Measurements from ENCODE around the gene CTNNBL1. TPM values are rescaled to one million over a fixed set of nuclear protein-coding genes. Genes with fewer than 3 reads are reported as not detected.

CTNNBL1 gene
- total and polyA plus RNA-seq, 2 donors (not counting 3 experiments of a cell fraction or from before 2014, with no cell fraction given) = 20.8 to 60.2 TPM

- POLR2A ChIA-PET = no interaction called here
- BruUV-seq (replicated peaks) = no TSS peak
These were observed 29.8 kb downstream of the CTNNBL1 start for GRCh38 chr20:37723668-37724067.

More at GRCh38 chr20:37723668-37724067, 29.8 kb downstream of the CTNNBL1 start:
- Histone ChIP-seq H3K9me3 (replicated peaks; ENCODE audit: control insufficient read depth, insufficient read depth, low read length) (no peaks in the 10 kb centered on the region), H3K36me3 (ENCODE audit: control insufficient read depth in 2 of 2, extremely low read depth in 1 of 2, insufficient read depth in 2 of 2, low read length in 2 of 2) (no peaks in the 10 kb centered on the region), H3K4me3 (replicated peaks in 1 of 3; ENCODE audit: insufficient read depth in 1 of 3, low read depth in 1 of 3, low read length in 3 of 3) (no peak overlapping the region), H2AFZ (ENCODE audit: low read depth, low read length) (no peak overlapping the region), H3K4me2 (ENCODE audit: insufficient read depth, low read length) (no peak overlapping the region), H3K27me3 (ENCODE audit: control insufficient read depth in 2 of 2, insufficient read depth in 2 of 2, low read length in 2 of 2) (no peaks in the 10 kb centered on the region), H3K79me2 (ENCODE audit: control insufficient read depth, insufficient read depth, low read length) (peaks cover 4% of the 10 kb centered on the region), H3K9ac (replicated peaks; ENCODE audit: extremely low read depth, insufficient read depth, low read length) (no peak overlapping the region), H3K9me1 (replicated peaks; ENCODE audit: control insufficient read depth, extremely low read depth, insufficient read depth, low read length) (no peaks in the 10 kb centered on the region), H4K20me1 (replicated peaks; ENCODE audit: control insufficient read depth, extremely low read depth, insufficient read depth, low read length) (no peaks in the 10 kb centered on the region), H3K27ac (ENCODE audit: insufficient read depth, low read depth, low read length) (no peak overlapping the region), H3K4me1 (ENCODE audit: control insufficient read depth, extremely low read depth, insufficient read depth, low read length) (no peaks in the 10 kb centered on the region)
- dilution Hi-C loops (cut with MboI; ENCODE audit: extremely low pct_ligation_motif_present, low sequenced_read_pairs) (no loop called here), intact Hi-C loops (cut with micrococcal nuclease) (no loop called here)
- CTCF ChIA-PET = no interaction called here
- DNase-seq (ENCODE audit: low read depth, low spot score) (no peak), FAIRE-seq (no peak)
- TF ChIP-seq JUN (IDR thresholded peaks at IDR 0.05; ENCODE audit: borderline replicate concordance, insufficient read depth, insufficient read length, low read depth) (no peak), GATA2 (IDR thresholded peaks at IDR 0.05; ENCODE audit: insufficient read depth, insufficient read length, low read depth, low read length) (no peak), MAX (IDR thresholded peaks at IDR 0.05; ENCODE audit: insufficient read depth, insufficient read length) (no peak), POLR2A (IDR thresholded peaks at IDR 0.05; ENCODE audit: low read depth, low read length) (no peak), CTCF (IDR thresholded peaks at IDR 0.05; ENCODE audit: extremely low read depth in 1 of 2, insufficient read depth in 1 of 2, low read depth in 1 of 2, low read length in 2 of 2) (no peak), POLR2AphosphoS5 (IDR thresholded peaks at IDR 0.05; ENCODE audit: insufficient read depth, low read depth, low read length) (no peak), MYC (IDR thresholded peaks at IDR 0.05; ENCODE audit: low read depth, low read length) (no peak), FOS (IDR thresholded peaks at IDR 0.05; ENCODE audit: borderline replicate concordance, insufficient read depth, low read length) (no peak), EZH2 (IDR thresholded peaks at IDR 0.05; ENCODE audit: borderline replicate concordance, low read depth, low read length, severe bottlenecking) (no peak)
